IPS DF 6.9 (cell line): ENCODE data around the gene DMBT1.

Source experiments
- DNase-seq: peaks from one replicate; pipeline ENCODE4 v3.0.0-alpha.2; 2013; ENCODE audit warnings: low read depth, low spot score
- H3K27ac ChIP-seq: one replicate; pipeline ENCODE4 v1.5.1; 2013; ENCODE audit warnings: low read length, control low read depth
- H3K27me3 ChIP-seq: 2 replicates; pipeline ENCODE4 v1.6.1; 2013; ENCODE audit warnings: mild to moderate bottlenecking, low read length; ENCODE audit not compliant: control insufficient read depth, insufficient read depth
- H3K36me3 ChIP-seq: 2 replicates; pipeline ENCODE4 v1.6.1; 2013; ENCODE audit warnings: low read length; ENCODE audit not compliant: control insufficient read depth, insufficient read depth
- H3K4me1 ChIP-seq: 2 replicates; pipeline ENCODE4 v1.6.1; 2013; ENCODE audit warnings: low read length; ENCODE audit not compliant: control insufficient read depth, insufficient read depth
- H3K4me3 ChIP-seq: 2 replicates; pipeline ENCODE4 v1.5.1; 2013; ENCODE audit warnings: mild to moderate bottlenecking, low read length
- H3K9me3 ChIP-seq: 2 replicates; pipeline ENCODE4 v1.6.1; 2013; ENCODE audit warnings: low read length, inconsistent platforms; ENCODE audit not compliant: control insufficient read depth, insufficient read depth
- WGBS: extraction: QIAGEN DNeasy Blood & Tissue Kit; methylation state at CpG from one replicate; pipeline ENCODE4 v1.1.7; 2013; ENCODE audit warnings: mixed read lengths, missing lambda C conversion rate; ENCODE audit not compliant: insufficient read length, insufficient coverage; 5-methylcytosine and 5-hydroxymethylcytosine counted together

DMBT1 gene

DNA sequence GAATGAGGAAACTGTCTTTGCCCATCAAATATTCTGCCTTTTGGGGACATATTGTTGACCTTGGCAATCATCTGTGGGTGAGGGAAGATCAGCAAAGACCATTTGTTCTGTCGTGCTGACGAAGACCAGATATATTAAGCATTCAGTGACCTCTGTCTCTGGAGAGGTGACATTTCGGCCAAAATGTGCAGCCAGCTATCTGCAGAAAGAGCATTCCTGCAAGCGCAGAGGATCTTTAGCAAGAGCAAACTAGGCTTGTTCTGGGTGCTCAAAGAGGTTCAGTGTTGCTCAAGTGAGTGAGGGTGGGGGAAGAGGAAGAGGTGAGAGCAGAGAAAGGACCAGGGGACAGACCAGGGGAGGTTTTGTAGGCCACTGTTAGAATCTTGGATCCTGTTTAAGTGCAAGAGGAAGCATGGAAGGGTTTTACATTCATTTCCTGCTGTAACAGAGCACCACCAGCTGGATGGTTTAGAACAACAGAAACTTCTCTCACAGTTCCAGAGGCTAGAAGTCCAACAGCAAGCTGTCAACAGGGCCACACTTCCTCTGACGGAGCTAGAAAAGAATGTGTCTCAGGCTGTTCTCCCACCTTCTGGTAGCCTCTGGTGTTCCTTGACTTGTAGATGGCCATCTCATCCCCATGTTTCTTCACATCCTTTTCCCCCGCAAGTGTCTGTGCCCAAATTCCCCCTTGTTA is 127.9 kb downstream of the DMBT1 start:
- no peak overlapping the region for H3K4me3 ChIP-seq
- no peaks in the 10 kb centered on the region for H3K9me3 ChIP-seq
- no peaks in the 10 kb centered on the region for H3K27me3 ChIP-seq
- no peaks in the 10 kb centered on the region for H3K4me1 ChIP-seq
- DNase-seq: no peak
- H3K36me3 ChIP-seq: no peaks in the 10 kb centered on the region
- H3K27ac ChIP-seq: no peak overlapping the region
- WGBS: no CpG with 5 or more reads among the region's 6 CpGs

DNA sequence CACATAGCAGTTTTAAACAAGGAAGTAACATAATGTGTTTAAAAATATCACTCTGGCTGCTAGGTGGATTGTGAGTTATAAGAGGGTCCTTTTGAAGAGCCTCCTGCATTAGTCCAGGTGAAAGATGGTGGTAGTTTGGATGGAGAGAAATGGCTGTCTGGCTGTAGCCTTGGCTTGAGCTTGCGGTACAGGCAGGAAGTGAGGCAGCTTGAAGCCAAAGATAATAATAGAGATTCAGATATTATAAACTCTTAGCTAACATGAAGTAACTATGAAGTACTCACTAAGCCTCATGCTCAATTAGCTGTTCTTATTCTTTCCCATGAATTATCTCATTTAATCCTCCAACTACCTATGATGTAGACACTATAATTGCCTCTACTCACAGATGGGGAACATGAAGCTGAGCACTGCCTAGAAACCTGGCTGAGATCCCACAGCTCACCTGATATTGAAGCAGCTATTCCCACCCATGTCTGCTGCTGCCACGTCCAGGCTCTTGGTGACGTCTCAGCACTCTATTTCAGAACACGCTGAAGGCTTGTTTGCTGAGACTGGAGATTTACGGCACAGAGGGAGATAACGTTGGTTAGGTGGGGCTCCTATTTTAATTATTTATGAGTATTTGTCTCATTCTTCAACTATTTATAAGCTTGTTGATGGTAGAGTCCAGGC is 128.7 kb downstream of the DMBT1 start:
- no peaks in the 10 kb centered on the region for H3K9me3 ChIP-seq
- H3K27ac ChIP-seq: no peak overlapping the region
- WGBS: no CpG with 5 or more reads among the region's 6 CpGs
- H3K4me1 ChIP-seq: no peaks in the 10 kb centered on the region
- H3K4me3 ChIP-seq: no peak overlapping the region
- no peaks in the 10 kb centered on the region for H3K27me3 ChIP-seq
- no peaks in the 10 kb centered on the region for H3K36me3 ChIP-seq
- no peak for DNase-seq

DNA sequence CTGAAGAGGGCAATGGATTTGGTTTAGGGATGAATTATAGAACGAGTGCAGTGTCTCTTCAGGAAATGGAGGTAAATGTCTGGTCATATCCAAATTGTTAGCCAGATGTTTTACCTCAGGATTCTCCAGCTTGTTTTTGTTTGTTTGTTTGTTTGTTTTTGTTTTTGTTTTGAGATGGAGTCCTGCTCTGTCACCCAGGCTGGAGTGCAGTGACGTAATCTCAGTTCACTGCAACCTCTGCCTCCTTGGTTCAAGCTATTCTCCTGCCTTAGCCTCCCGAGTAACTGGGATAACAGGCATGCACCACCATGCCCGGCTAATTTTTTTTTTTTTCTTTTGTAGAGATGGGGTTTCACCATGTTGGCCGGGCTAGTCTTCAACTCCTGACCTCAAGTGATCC is 132.2 kb downstream of the DMBT1 start:
- Histone ChIP-seq H3K9me3 (no peaks in the 10 kb centered on the region), H3K27me3 (no peaks in the 10 kb centered on the region), H3K27ac (no peak overlapping the region), H3K36me3 (no peaks in the 10 kb centered on the region), H3K4me3 (no peak overlapping the region), H3K4me1 (no peaks in the 10 kb centered on the region)
- no peak for DNase-seq
- WGBS: no CpG with 5 or more reads among the region's 5 CpGs
